GM21360 (cell line): ENCODE data around the gene KRT9.
"Not testable (repeated sequence)": the region's sequence is repeated elsewhere in the genome, so short reads cannot be mapped to it uniquely, and the experiment has no call there.

Experiments
- ATAC-seq: cut with Tn5 transposase; IDR thresholded peaks from one replicate; pipeline ENCODE4 v1.9.1; 2021; ENCODE audit warnings: mild to moderate bottlenecking, moderate library complexity; ENCODE audit not compliant: unreplicated experiment

Gene KRT9, protein sequence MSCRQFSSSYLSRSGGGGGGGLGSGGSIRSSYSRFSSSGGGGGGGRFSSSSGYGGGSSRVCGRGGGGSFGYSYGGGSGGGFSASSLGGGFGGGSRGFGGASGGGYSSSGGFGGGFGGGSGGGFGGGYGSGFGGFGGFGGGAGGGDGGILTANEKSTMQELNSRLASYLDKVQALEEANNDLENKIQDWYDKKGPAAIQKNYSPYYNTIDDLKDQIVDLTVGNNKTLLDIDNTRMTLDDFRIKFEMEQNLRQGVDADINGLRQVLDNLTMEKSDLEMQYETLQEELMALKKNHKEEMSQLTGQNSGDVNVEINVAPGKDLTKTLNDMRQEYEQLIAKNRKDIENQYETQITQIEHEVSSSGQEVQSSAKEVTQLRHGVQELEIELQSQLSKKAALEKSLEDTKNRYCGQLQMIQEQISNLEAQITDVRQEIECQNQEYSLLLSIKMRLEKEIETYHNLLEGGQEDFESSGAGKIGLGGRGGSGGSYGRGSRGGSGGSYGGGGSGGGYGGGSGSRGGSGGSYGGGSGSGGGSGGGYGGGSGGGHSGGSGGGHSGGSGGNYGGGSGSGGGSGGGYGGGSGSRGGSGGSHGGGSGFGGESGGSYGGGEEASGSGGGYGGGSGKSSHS

DNA sequence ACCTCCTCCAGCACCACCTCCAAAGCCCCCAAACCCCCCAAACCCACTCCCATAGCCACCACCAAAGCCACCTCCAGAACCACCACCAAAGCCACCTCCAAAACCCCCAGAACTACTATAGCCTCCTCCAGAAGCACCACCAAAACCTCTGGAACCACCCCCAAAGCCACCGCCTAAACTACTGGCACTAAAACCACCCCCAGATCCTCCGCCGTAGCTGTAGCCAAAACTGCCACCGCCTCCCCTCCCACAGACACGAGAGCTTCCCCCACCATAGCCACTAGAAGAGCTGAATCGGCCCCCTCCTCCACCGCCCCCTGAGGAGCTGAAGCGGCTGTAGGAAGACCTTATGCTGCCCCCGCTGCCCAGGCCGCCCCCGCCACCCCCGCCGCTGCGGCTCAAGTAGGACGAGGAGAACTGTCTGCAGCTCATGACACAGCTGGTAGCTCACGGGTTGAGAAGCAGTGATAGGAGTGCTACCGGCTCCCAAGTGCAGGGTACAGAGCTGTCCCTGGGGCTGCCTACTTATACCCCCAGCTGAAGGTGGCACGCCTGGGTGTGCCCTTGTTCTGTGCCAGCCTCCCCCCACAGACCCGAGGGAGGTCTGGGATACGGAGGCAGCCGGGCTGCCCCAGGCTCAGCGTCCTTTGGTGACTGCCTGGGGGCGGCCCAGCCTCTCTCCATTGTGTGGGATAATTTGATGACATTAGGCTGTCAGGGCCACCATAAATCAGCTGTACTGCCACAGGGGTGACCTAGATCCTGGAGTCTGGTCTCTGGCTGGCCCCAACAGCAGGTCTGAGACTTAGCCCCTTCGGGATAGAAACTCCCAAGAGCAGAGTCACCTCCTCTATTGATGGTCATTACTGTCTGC, at the start of gene KRT9:
TSS of gene KRT9 (minus strand) at position 499 of the 874 bp plus-strand sequence. CDS start at position 432, 67 bp downstream.
- ATAC-seq: no peak

DNA sequence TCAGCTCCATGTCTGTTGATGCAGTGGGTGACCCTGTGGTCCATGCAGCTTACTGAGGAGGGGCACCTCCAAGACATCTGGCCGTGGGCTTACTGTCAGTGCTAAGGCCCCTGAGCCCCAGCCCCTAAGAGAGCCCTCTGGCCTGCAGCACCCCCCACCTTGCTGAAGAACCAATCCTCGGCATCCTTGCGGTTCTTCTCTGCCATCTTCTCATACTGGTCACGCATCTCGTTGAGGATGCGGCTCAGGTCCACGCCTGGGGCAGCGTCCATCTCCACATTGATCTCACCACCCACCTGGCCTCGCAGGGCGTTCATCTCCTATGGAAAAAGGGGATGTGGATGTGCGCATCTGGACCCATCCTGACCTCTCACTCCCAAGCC, 49.6 kb upstream of the KRT9 start:
- not testable (repeated sequence) for ATAC-seq

DNA sequence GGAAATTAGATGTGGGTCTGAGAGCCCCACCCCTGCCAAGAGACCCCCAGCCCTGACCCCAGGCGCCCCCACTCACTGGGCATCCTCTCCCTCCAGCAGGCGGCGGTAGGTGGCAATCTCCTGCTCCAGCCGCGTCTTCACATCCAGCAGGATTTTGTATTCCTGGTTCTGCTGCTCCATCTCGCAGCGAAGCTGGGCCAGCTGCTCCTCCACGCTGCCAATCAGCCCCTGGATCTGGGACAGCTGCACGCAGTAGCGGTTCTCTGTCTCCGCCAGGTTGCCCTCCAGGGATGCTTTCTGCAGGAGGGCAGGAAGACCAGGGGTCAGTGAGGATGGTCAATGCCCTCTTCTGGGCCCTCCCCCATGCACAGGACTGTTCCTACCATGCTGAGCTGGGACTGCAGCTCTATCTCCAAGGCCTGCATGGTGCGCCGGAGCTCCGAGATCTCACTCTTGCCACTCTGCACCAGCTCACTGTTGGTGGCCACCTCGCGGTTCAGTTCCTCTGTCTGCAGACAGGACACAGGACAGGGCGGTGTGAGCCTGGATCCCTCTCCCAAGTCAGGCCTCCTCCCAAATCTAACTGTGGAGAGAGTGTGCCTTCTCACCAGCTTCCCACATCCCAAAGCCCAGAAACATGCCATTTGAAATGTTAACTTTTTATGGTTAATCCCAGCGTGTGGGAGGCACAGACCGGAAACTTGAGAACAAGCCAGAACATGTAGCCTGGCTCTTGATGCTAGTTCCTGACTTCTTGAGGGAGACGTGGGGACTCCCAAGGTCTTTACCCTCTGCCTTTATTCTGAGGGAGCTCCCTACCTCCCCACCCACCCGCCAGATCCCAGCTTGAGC, 49.0 kb upstream of the KRT9 start:
- ATAC-seq: no peak

DNA sequence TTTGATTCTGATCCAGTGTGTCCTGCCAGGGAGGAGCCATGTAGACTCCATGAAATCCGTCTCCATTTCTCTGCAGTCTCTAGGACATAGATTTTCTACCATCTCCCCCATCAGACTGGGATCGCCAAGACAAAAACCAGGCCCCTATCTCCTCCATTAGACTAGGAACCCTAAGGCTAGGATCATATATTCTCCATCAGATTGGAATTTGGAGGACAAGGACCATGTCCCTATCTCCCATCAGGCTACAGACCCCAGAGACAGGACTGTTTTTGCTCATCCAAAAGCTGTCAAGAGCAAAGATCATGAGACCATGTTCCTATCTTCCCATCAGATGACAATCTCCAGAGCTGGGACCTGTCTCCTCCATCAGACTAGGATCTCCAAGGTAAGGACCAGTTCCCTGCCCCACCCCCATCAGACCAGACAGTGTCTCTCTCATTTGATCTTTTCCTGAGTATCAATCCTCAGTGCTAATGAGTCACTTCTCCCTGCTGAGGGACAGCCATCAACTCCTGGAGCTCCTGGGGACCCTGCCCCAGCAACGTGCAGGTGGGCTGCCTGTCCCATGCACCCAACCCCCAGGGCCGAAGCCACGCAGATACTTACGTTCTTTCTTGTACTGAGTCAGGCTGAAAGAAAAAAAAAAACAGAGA, 48.2 kb upstream of the KRT9 start:
- not testable (repeated sequence) for ATAC-seq

DNA sequence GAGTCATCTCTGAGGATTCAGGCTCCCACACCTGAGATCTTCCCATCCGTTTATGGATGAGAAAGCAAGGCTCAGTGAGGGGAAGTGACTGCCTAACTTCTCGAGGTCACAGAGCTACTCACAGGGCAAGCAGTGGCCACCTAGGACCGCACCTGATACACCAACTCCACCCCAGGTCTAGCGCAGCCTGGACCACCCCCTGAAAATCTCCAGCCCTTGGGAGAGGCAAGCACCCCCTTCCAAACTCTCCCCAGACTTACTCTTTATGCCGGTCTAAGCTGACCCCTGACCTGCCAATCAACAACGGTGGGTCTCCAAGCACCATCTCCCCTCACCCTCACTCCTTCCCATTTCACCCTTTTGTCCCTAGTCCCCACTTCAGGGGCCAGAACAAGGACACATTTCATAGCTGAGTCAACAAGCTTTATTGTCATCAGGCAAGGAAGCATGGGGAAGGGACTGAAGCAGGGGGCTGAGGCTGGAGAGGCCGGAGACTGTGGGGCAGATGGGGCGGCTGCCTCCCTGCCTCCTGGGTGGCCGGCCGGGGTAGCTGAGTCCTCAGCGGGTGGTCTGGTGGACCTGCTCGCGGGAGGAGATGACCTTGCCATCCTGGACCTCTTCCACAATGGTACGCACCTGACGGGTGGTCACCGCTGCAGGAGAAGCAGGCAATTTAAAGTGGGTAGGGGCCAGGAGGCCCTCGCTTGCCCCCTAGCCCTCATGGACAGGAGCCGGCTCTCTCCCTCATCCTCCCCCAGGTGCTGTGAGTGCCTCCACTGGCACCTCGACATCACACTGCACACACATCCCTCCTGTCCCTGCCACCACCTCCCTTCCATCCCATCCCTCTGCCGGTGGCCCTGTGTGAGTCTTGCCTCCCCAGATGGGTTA, 47.4 kb upstream of the KRT9 start:
- ATAC-seq: no peak

DNA sequence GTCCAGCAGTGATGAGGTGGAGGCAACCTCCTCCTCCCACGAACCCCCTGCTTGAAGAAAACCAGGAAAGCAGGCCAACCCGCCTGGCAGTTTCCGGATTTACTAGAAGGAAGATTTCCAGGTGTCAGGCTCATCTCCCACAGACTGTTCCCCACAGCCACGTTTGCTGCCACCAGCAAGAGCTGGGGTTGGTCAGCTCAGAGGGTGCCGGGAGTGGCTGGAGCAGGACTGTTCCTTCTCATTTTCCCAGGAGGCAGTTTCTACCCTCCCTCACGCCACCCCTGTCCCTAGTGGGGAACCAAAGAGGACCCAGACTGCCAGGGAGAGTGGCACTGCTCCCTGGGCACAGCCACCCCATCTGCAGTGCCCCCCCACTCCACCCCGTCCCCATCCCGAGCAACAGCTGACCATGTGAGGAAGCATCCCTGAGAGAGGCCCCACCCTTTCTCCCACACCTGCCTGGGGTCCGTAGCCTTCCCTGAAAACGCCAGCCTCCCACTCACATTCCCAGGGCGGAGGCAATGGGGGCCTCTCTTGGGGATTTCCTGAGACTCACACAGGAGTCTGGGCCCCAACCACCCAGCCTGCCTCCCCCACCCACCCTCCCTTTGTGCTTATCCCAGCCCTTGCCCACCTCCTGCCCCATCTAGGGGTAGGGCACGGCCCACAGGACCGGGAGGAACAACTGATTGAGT, 46.6 kb upstream of the KRT9 start:
- ATAC-seq: no peak

DNA sequence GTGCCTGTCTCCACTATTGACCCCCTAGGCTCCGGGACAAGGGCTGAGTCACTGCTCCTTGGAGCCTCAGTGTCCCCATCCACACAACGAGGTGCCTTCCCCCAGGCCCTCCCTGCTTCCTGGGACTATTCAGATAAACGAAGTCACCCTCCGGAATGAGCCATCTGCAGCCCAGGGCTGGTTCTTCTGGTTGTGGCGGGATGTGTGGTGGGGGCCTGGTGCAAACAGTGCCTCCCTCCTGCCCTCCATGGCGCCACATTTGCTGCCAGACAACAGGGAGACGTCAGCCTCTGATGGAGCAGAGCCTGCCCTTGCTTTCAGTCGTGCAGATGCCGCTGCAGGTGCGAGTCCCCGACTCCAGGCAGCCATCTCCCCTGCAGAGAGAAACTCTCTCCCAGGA, 45.8 kb upstream of the KRT9 start:
- no peak for ATAC-seq

DNA sequence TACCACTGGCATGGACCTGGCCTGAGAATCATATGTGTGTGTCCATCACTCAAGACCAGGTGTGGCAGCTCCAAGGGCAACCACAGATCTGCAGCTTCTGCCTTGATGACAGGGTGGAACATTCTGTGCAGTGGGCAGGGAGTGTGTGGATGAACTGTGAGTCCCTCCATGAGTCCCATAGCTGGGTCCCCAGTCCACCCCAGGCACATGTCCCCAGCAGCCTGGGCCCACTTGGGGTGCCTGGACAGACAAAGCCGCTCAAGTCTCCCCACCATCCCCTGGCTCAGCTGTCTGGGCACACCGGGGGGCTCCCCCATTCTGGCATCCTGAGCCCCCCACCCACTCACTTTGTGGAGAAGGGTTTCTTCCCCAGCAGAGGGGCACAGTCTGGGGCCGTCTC, 45.3 kb upstream of the KRT9 start:
- no peak for ATAC-seq

DNA sequence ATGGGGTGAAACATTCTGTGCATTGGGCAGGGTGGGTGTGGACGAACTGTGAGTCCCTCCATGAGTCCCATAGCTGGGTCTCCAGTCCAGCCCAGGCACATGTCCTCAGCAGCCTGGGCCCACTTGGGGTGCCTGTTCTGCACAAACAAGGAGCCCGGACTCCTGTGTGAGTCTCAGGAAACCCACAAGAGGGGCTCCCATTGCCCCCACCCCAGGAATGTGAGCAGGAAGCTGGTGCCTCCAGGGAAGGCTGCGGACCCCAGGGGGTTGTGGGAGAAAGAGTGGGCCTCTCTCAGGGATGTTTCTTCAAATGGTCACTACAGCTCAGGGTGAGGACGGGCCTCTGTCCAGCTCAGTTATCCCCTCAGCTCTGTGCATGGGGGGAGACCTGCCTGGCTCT, 44.6 kb upstream of the KRT9 start:
- ATAC-seq: not testable (repeated sequence)

DNA sequence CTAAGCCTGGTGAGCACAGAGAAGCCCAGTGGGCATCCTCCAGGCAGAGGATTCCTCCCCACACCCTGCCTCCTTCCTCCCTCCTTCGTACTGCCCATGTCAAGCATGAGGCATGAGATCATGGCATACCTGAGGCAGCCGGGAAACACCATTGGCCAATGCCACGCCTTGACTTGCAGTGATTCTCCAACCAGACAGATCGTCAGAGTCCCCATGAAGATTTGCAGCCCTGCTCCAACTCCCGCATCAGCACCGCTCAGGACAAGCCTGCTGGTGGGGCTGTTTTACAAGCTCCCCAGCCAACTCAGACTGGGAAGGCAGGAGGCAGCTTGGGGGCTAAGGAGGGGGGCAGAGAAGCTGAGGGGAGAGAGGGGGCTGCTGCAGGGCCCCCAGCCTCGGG, 43.6 kb upstream of the KRT9 start:
- ATAC-seq: no peak

DNA sequence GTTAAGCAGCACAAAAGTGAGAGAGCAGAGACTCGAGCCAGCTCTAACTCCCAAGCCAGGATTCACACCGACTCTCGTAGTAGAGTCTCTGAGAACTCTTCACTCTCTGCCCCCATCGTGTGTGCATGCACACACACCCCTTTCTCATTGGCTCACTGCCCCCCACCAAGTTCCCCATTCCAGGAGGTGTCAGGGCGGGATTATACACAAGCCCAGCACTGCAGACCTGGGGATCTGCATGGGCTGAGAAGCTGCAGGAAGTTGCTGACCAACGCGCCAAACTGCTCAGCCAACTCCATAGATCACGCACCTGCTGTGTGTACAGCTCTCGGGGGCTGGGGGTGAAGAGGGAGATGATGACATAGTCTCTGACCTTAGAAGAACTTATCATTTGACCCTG, 42.9 kb upstream of the KRT9 start:
- not testable (repeated sequence) for ATAC-seq

DNA sequence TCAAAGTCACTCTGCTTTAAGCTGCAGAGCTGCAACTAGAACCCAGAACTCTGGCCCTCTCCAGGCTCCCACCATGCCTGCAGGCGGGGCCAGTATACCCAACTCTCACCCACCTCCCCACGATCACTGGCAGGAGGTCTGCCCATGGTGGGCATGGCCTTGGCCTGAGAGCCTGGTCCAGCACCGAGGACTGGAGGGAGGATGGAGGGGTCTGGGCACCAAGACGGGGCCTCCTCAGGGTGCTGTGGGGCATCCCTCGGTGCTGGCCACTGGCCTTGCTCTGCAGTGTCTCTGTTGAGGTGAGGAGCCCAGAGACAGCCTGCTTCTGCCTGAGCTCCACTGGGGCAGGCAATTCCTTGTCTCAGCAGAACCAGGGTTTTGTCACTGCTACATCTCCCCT, 42.2 kb upstream of the KRT9 start:
- no peak for ATAC-seq

DNA sequence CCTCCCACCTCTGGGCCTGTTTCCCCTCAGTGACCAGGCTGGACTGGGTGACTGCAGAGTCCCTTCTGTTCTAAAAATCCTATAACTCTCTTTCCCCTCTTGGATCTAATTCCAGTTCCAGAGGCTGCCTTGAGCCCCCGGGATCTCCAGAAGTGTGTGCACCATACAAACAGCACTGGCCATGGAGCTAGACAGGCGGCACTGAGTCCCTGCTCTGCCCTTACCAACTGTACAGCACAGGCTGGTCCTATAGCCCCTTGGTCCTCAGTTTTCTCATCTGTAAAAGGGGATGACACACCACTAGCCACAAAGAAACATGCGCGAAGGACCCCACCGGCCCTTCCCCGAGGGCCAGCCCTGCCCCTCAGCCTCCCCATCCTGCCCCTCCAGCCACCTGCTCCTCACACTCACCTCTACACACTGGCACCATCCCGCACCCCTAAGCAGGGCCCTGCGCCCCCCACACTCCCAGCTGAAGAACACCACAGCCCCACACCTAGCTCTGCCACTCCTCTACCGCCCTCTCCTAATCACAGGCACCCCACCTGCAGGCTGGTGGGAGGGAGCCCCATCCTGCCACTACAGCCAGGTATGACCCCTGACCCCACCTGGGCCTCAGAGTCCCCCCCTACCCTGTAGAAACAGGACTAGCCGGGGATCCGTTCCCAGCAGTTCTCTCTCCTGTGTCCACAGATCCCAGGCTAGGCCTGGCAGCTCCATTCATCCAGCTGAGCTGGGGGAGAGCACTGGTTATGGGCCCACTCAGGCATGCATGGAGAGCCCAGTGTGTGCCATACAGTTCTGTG, 41.6 kb upstream of the KRT9 start:
- ATAC-seq: no peak

DNA sequence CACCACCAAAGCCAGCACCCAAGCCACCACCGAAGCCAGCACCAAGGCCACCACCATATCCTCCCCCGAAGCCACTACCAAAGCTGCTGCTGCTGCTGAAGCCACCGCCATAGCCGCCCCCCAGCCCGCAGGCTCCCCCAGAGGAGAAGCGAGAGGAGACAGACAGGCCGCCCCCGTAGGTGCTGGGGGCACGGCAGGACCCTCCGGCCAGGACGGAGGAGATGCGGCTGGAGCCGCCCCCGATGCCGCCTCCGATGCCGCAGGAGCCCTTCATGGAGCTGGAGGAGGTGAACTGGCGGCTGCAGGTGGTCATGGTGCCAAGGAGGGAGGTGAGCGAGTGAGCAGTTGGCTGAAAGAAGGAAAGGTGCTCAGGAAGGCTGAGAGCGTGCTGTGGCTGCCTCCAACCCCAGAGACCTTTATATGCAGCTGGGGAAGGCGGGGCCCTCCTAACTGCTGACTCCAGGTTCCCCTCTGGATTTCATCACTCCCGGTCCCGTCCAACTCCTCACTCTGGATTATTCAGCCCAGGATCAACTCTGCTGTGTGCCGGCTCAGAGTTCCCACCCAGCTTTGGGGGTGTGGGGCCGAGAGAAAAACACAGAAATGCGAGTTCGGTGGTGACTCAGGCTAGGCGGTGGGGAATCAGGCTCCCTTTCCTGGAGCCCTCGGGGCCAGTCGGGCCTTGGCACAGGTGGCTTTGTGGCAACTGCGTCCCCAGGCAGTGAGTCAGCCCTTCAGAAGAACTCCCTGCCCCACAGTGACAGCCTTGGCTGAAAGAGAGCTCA, 40.7 kb upstream of the KRT9 start, which contains the start of gene KRT16:
TSS of gene KRT16 (minus strand) at position 392 of the 785 bp plus-strand sequence. CDS start at position 313, 79 bp downstream.
- not testable (repeated sequence) for ATAC-seq

DNA sequence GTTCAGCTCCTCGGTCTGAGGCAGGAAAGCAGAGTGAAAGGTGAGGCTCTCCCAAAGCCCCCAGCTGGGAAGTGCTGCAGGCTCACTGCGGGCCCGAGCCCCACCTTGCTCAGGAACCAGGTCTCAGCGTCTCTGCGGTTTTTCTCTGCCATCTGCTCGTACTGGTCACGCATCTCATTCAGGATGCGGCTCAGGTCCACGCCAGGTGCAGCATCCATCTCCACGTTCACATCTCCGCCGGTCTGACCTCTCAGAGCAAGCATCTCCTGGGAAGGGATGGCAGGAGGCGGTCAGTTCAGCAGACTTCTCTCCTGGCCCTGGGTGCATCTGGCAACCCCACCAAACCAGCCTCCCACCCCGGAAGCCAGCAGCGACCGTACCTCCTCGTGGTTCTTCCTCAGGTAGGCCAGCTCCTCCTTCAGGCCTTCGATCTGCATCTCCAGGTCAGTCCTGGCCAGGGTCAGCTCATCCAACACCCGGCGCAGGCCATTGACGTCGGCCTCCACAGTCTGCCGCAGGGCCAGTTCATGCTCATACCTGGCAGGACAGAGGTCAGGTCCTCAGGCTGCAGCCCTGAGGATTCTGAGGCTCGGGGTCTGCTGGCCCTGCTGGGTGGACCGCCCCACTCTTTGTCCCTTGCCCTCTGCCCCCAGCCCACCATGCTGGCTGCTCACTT, 39.2 kb upstream of the KRT9 start:
- no peak for ATAC-seq

DNA sequence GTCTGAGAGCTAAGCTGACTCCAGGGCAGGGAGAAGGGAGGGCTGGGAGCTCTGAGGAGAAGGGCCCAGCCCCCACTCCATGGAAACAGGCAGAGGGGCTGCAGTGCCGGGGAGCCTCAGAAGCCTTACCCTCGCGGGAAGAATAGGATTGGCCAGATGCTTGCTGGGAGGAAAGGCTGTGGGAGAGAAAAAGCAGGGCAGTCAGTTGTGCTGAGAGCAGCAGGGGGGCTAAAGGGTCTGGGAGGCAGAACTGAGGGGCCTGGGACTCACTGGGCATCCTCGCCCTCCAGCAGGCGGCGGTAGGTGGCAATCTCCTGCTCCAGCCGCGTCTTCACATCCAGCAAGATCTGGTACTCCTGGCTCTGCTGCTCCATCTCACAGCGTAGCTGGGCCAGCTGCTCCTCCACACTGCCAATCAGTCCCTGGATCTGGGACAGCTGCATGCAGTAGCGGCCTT, 38.2 kb upstream of the KRT9 start:
- ATAC-seq: not testable (repeated sequence)
